ENCODE data around the gene DMAC2L. TPM values are rescaled to one million over a fixed set of nuclear protein-coding genes. Genes with fewer than 3 reads are reported as not detected.
A peak's percentile ranks its signal among the peaks of the same experiment; 100 is the strongest.
"Not testable (repeated sequence)": the region's sequence is repeated elsewhere in the genome, so short reads cannot be mapped to it uniquely, and the experiment has no call there.

The DMAC2L gene
- total RNA-seq, 3 donors from 2014 or later, result 10.8 to 20.0 (median 17.1) TPM

GRCh38 chr14:50355692-50356091, 43.6 kb downstream of the DMAC2L start:
- Mint-ChIP-seq H3K27me3 (ENCODE audit: low read depth) (no peaks in the 10 kb centered on the region), H3K36me3 (ENCODE audit: insufficient read depth) (peaks cover 41% of the 10 kb centered on the region), H3K4me1 (ENCODE audit: low read depth) (peaks cover 4% of the 10 kb centered on the region), H3K9me3 (no peaks in the 10 kb centered on the region), H3K4me3 (no peak overlapping the region)
- DNase-seq, result no peak
- ATAC-seq, result no peak

GRCh38 chr14:50356283-50356682, 44.2 kb downstream of the DMAC2L start:
- not testable (repeated sequence) for H3K27me3 Mint-ChIP-seq (ENCODE audit: low read depth); H3K9me3 Mint-ChIP-seq; ATAC-seq; H3K4me1 Mint-ChIP-seq (ENCODE audit: low read depth); H3K4me3 Mint-ChIP-seq; DNase-seq
- peaks cover 37% of the 10 kb centered on the region for H3K36me3 Mint-ChIP-seq (ENCODE audit: insufficient read depth)

- H3K36me3 Mint-ChIP-seq (ENCODE audit: insufficient read depth), result peaks cover 37% of the 10 kb centered on the region
- no peaks in the 10 kb centered on the region for H3K9me3 Mint-ChIP-seq
- H3K27me3 Mint-ChIP-seq (ENCODE audit: low read depth), result no peaks in the 10 kb centered on the region
- no peak overlapping the region for H3K4me3 Mint-ChIP-seq
- ATAC-seq, result no peak
- peaks cover 4% of the 10 kb centered on the region for H3K4me1 Mint-ChIP-seq (ENCODE audit: low read depth)
- DNase-seq, result no peak
Observed at GRCh38 chr14:50357124-50357523, 45.0 kb downstream of the DMAC2L start.

GRCh38 chr14:50357753-50358395, 45.8 kb downstream of the DMAC2L start:
- Mint-ChIP-seq H3K9me3 (no peaks in the 10 kb centered on the region), H3K4me1 (ENCODE audit: low read depth) (peaks cover 10% of the 10 kb centered on the region), H3K4me3 (no peak overlapping the region), H3K27me3 (ENCODE audit: low read depth) (no peaks in the 10 kb centered on the region), H3K36me3 (ENCODE audit: insufficient read depth) (peaks cover 37% of the 10 kb centered on the region)
- no peak for DNase-seq
- ATAC-seq, result no peak

- Mint-ChIP-seq H3K27me3 (ENCODE audit: low read depth) (no peaks in the 10 kb centered on the region), H3K36me3 (ENCODE audit: insufficient read depth) (peaks cover 36% of the 10 kb centered on the region), H3K9me3 (no peaks in the 10 kb centered on the region), H3K4me3 (no peak overlapping the region), H3K4me1 (ENCODE audit: low read depth) (peaks cover 25% of the 10 kb centered on the region)
- DNase-seq (no peak), ATAC-seq (no peak)
Observed at GRCh38 chr14:50359631-50360030, 47.5 kb downstream of the DMAC2L start.

GRCh38 chr14:50360093-50360492, 48.0 kb downstream of the DMAC2L start:
- Mint-ChIP-seq H3K27me3 (ENCODE audit: low read depth) (no peaks in the 10 kb centered on the region), H3K4me3 (no peak overlapping the region), H3K4me1 (ENCODE audit: low read depth) (peaks cover 26% of the 10 kb centered on the region), H3K9me3 (no peaks in the 10 kb centered on the region), H3K36me3 (ENCODE audit: insufficient read depth) (peaks cover 36% of the 10 kb centered on the region)
- ATAC-seq (no peak), DNase-seq (no peak)

GRCh38 chr14:50360851-50361250, 48.7 kb downstream of the DMAC2L start:
- Mint-ChIP-seq H3K4me1 (ENCODE audit: low read depth) (peaks cover 26% of the 10 kb centered on the region), H3K27me3 (ENCODE audit: low read depth) (no peaks in the 10 kb centered on the region), H3K36me3 (ENCODE audit: insufficient read depth) (peaks cover 31% of the 10 kb centered on the region), H3K4me3 (no peak overlapping the region), H3K9me3 (no peaks in the 10 kb centered on the region)
- no peak for ATAC-seq
- DNase-seq, result no peak

GRCh38 chr14:50361473-50362403, 49.6 kb downstream of the DMAC2L start:
- Mint-ChIP-seq H3K36me3 (ENCODE audit: insufficient read depth) (peaks cover 25% of the 10 kb centered on the region), H3K4me1 (ENCODE audit: low read depth) (peaks cover 30% of the 10 kb centered on the region)
- H3K27me3 Mint-ChIP-seq (ENCODE audit: low read depth); H3K4me3 Mint-ChIP-seq; ATAC-seq; DNase-seq; H3K9me3 Mint-ChIP-seq: not testable (repeated sequence)

- Mint-ChIP-seq H3K9me3 (no peaks in the 10 kb centered on the region), H3K36me3 (ENCODE audit: insufficient read depth) (peaks cover 13% of the 10 kb centered on the region), H3K4me1 (ENCODE audit: low read depth) (peaks cover 31% of the 10 kb centered on the region), H3K4me3 (peak overlapping the region; percentile 79), H3K27me3 (ENCODE audit: low read depth) (no peaks in the 10 kb centered on the region)
- DNase-seq, result no peak
- ATAC-seq, result peak; percentile 44 to 51
Observed at GRCh38 chr14:50362764-50363713, 50.9 kb downstream of the DMAC2L start.

GRCh38 chr14:50363714-50364111, 51.6 kb downstream of the DMAC2L start:
- Mint-ChIP-seq H3K9me3 (no peaks in the 10 kb centered on the region), H3K4me3 (peak overlapping the region; percentile 79), H3K36me3 (ENCODE audit: insufficient read depth) (peaks cover 9% of the 10 kb centered on the region), H3K4me1 (ENCODE audit: low read depth) (peaks cover 31% of the 10 kb centered on the region), H3K27me3 (ENCODE audit: low read depth) (no peaks in the 10 kb centered on the region)
- DNase-seq (peak; percentile 21), ATAC-seq (peak; percentile 88 to 90)

GRCh38 chr14:50364792-50365191, 52.7 kb downstream of the DMAC2L start:
- H3K4me3 Mint-ChIP-seq, result no peak overlapping the region
- no peaks in the 10 kb centered on the region for H3K9me3 Mint-ChIP-seq
- DNase-seq (no peak), ATAC-seq (no peak)
- no peaks in the 10 kb centered on the region for H3K27me3 Mint-ChIP-seq (ENCODE audit: low read depth)
- H3K36me3 Mint-ChIP-seq (ENCODE audit: insufficient read depth), result peaks cover 4% of the 10 kb centered on the region
- H3K4me1 Mint-ChIP-seq (ENCODE audit: low read depth), result peaks cover 31% of the 10 kb centered on the region

GRCh38 chr14:50365572-50365971, 53.4 kb downstream of the DMAC2L start:
- H3K27me3 Mint-ChIP-seq (ENCODE audit: low read depth); H3K9me3 Mint-ChIP-seq; ATAC-seq; H3K36me3 Mint-ChIP-seq (ENCODE audit: insufficient read depth); DNase-seq; H3K4me3 Mint-ChIP-seq: not testable (repeated sequence)
- H3K4me1 Mint-ChIP-seq (ENCODE audit: low read depth), result peaks cover 27% of the 10 kb centered on the region

GRCh38 chr14:50366115-50366514, 54.0 kb downstream of the DMAC2L start:
- Mint-ChIP-seq H3K27me3 (ENCODE audit: low read depth) (no peaks in the 10 kb centered on the region), H3K4me1 (ENCODE audit: low read depth) (peaks cover 27% of the 10 kb centered on the region), H3K36me3 (ENCODE audit: insufficient read depth) (no peaks in the 10 kb centered on the region), H3K4me3 (no peak overlapping the region), H3K9me3 (no peaks in the 10 kb centered on the region)
- DNase-seq (no peak), ATAC-seq (no peak)

- Mint-ChIP-seq H3K36me3 (ENCODE audit: insufficient read depth) (no peaks in the 10 kb centered on the region), H3K4me3 (no peak overlapping the region), H3K27me3 (ENCODE audit: low read depth) (no peaks in the 10 kb centered on the region), H3K9me3 (no peaks in the 10 kb centered on the region), H3K4me1 (ENCODE audit: low read depth) (peaks cover 27% of the 10 kb centered on the region)
- ATAC-seq, result no peak
- no peak for DNase-seq
Observed at GRCh38 chr14:50366589-50366988, 54.5 kb downstream of the DMAC2L start.
